Ovary (tissue), 9 donors: ENCODE data around the gene TRABD. TPM values are rescaled to one million over a fixed set of nuclear protein-coding genes. Genes with fewer than 3 reads are reported as not detected.

ENCODE experiments used
- DNase-seq, 5 donors: peaks; one replicate each; pipeline ENCODE4 v3.0.0-alpha.2; 2019 to 2020
- H3K27ac ChIP-seq, 2 donors: fragments of 200-600 bp; one replicate each; pipeline versions ENCODE4 v1.5.1 to v1.8.0; 2019 to 2022
- H3K27me3 ChIP-seq: fragments of 200-600 bp; one replicate; pipeline ENCODE4 v1.8.0; 2022
- H3K36me3 ChIP-seq: fragments of 200-600 bp; sonication (generic); one replicate; pipeline ENCODE4 v1.5.1; 2019
- H3K4me1 ChIP-seq: one replicate; pipeline ENCODE4 v1.8.1; 2013; ENCODE audit warnings: mild to moderate bottlenecking, moderate library complexity; ENCODE audit not compliant: insufficient read depth
- H3K4me3 ChIP-seq: fragments of 200-600 bp; sonication (generic); one replicate; pipeline ENCODE4 v1.5.1; 2017
- H3K9me3 ChIP-seq, 2 donors: fragments of 200-600 bp in 1 of 2; sonication (generic) in 1 of 2; one replicate each; pipeline versions ENCODE4 v1.5.1 to v1.8.1; 2013 to 2019; ENCODE audit warnings: mild to moderate bottlenecking in 1 of 2, moderate library complexity in 1 of 2
- CTCF ChIP-seq, 3 donors: fragments of 450-650 bp in 2 of 3; fragments of 200-600 bp in 1 of 3; IDR thresholded peaks; one replicate each; pipeline versions ENCODE4 v1.5.1 to v1.8.0; 2016 to 2022; ENCODE audit warnings: antibody characterized with exemption in 3 of 3, mild to moderate bottlenecking in 1 of 3
- EP300 ChIP-seq: sonication (generic); formaldehyde crosslinking; IDR thresholded peaks from one replicate; pipeline ENCODE4 v1.6.1; 2017; ENCODE audit warnings: antibody characterized with exemption
- POLR2A ChIP-seq: fragments of 450-650 bp; IDR thresholded peaks from one replicate; pipeline ENCODE4 v1.6.1; 2017; ENCODE audit warnings: antibody characterized with exemption, mild to moderate bottlenecking, moderate library complexity
- WGBS, 3 donors: extraction: QIAGEN DNeasy Blood & Tissue Kit in 1 of 3; methylation state at CpG; one replicate each; pipeline versions ENCODE4 v1.1.5 to v1.1.7; 2013 to 2017; 5-methylcytosine and 5-hydroxymethylcytosine counted together
- intact Hi-C, 4 donors: fragments of 100-400 bp; cut with DNase I; formaldehyde crosslinking; loops; one replicate each; pipeline versions ENCODE4 v1.11.0 to v1.15.1; 2022 to 2023
- polyA plus RNA-seq, 2 donors: library from polyadenylated mRNA; stranded (reverse); fragments of 200-250 nt in 1 of 2; fragments of 350-450 nt in 1 of 2; fragmentation: Illumina TruSeq in 1 of 2; extraction: RNeasy Lipid Tissue Mini Kit (QIAGEN cat#74804) in 1 of 2; gene quantifications; one replicate each; pipeline ENCODE4 v1.2.3, GENCODE V29; 2013 to 2014
- total RNA-seq, 7 donors: library from RNA; depleted of rRNA in 2 of 7; stranded (reverse); fragments of >200 nt in 2 of 7; fragmentation: NEBNext Ultra II Directional in 3 of 7; extraction: Animal tissue kit (Norgen Biotek cat#: 25700) in 3 of 7; gene quantifications; one replicate each; pipeline versions ENCODE4 v1.1.0 to v1.2.4, GENCODE V29; 2016 to 2023
- donor health status: DM: no; HTN: no; CAD: no; lungs with moderate emphysema.
- donor health status: DM: no; HTN: no; CAD: no.
- donor health status: Bipolar disorder and iron deficiency.
- donor health status: DM: yes; HTN: yes; CAD: no.
- donor health status: DM: no; HTN: no; CAD: no.
- donor health status: DM: yes; HTN: yes; CAD: no.

The TRABD gene
- total and polyA plus RNA-seq, 9 donors: 0.58 to 35.2 (median 26.1) TPM

GRCh38 chr22:50229370-50229769 lies 43.7 kb downstream of the TRABD start:
- Histone ChIP-seq H3K4me3 (no peak overlapping the region), H3K36me3 (no peaks in the 10 kb centered on the region), H3K27ac (no peak overlapping the region), H3K27me3 (no peaks in the 10 kb centered on the region), H3K4me1 (no peaks in the 10 kb centered on the region), H3K9me3 (no peaks in the 10 kb centered on the region)
- 93 to 94% (median 93%) methylated on average over 16 of the region's 16 CpGs for WGBS, 3 donors
- TF ChIP-seq EP300: no peak
- no peak for TF ChIP-seq POLR2A
- TF ChIP-seq CTCF (IDR thresholded peaks at IDR 0.05): no peak
- intact Hi-C loops: no loop called here
- DNase-seq: no peak

- DNase-seq: no peak
- Histone ChIP-seq H3K27ac (no peak overlapping the region), H3K4me3 (no peak overlapping the region), H3K4me1 (no peaks in the 10 kb centered on the region), H3K36me3 (no peaks in the 10 kb centered on the region), H3K9me3 (no peaks in the 10 kb centered on the region), H3K27me3 (no peaks in the 10 kb centered on the region)
- intact Hi-C loops: no loop called here
- WGBS, 3 donors: 83 to 86% (median 84%) methylated on average over 20 of the region's 20 CpGs
- TF ChIP-seq EP300 (no peak), POLR2A (no peak), CTCF (IDR thresholded peaks at IDR 0.05) (no peak)
Measured at GRCh38 chr22:50232481-50233151, 46.9 kb downstream of the TRABD start.

- Histone ChIP-seq H3K4me3 (no peak overlapping the region), H3K4me1 (no peaks in the 10 kb centered on the region), H3K36me3 (no peaks in the 10 kb centered on the region), H3K27ac (no peak overlapping the region), H3K9me3 (no peaks in the 10 kb centered on the region), H3K27me3 (no peaks in the 10 kb centered on the region)
- no peak for TF ChIP-seq POLR2A
- no peak for TF ChIP-seq CTCF (IDR thresholded peaks at IDR 0.05)
- no peak for TF ChIP-seq EP300
- WGBS, 3 donors: 84 to 92% (median 88%) methylated on average over 18 of the region's 18 CpGs
- DNase-seq: no peak
- intact Hi-C loops: no loop called here
Measured at GRCh38 chr22:50233223-50233622, 47.5 kb downstream of the TRABD start.

- H3K27ac ChIP-seq: no peak overlapping the region
- H3K9me3 ChIP-seq: no peaks in the 10 kb centered on the region
- peaks cover 3% of the 10 kb centered on the region for H3K4me1 ChIP-seq
- DNase-seq: no peak
- intact Hi-C loops: no loop called here
- no peak overlapping the region for H3K4me3 ChIP-seq
- TF ChIP-seq CTCF (IDR thresholded peaks at IDR 0.05) (no peak), EP300 (no peak), POLR2A (no peak)
- WGBS, 3 donors: 72 to 77% (median 75%) methylated on average over 10 to 11 of the region's 11 CpGs
- H3K36me3 ChIP-seq: no peaks in the 10 kb centered on the region
- no peaks in the 10 kb centered on the region for H3K27me3 ChIP-seq
Measured at GRCh38 chr22:50236731-50237409, 51.2 kb downstream of the TRABD start.
